HS-27A (cell line): ENCODE results near the gene EPN2.
"Not testable (repeated sequence)": the region's sequence is repeated elsewhere in the genome, so short reads cannot be mapped to it uniquely, and the experiment has no call there.

Experiments used
- DNase-seq: peaks from one replicate; pipeline ENCODE4 v3.0.0-alpha.2; 2012; ENCODE audit warnings: low read depth, missing footprints

The EPN2 gene

GRCh38 chr17:19268611-19269010 is 31.4 kb downstream of the EPN2 start:
- DNase-seq = no peak

GRCh38 chr17:19269106-19269505 is 31.9 kb downstream of the EPN2 start:
- DNase-seq = no peak

DNA sequence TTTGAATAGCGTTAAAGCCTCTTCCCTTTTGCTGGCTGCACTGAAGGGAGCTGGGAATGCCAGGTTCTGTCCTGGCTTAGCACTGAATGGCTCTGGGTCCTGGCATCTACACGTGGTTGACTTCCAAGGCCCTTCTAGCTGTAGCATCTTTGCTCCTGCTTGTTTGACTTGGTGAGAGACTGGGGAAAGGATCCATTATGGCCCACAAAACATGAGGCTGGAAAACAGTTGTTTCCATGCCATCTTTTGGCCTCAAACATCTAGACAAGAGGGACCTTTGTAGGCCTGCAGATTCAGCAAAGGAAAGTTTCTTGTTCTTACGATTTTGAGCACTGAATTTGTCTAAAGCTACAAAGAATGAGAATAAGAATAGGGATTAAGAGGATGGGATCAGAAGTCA is 32.5 kb downstream of the EPN2 start:
- no peak for DNase-seq

DNA sequence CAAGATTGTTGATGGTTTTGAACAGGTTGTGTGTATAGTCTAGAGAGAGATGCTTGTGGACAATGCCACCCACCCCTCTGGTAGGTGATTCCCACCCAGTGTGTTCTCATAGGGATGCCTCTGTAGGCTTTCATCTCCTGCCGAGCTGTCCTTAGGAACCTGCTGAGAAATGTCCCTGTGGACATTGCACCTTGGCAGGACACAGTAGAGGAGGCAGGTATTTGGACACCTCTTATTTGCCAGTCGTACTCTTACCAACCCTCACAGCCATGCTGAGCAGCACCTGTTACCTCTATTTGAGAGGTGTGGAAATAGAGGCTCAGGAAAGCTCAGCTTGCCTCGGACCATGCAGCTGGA is 33.2 kb downstream of the EPN2 start:
- no peak for DNase-seq

DNA sequence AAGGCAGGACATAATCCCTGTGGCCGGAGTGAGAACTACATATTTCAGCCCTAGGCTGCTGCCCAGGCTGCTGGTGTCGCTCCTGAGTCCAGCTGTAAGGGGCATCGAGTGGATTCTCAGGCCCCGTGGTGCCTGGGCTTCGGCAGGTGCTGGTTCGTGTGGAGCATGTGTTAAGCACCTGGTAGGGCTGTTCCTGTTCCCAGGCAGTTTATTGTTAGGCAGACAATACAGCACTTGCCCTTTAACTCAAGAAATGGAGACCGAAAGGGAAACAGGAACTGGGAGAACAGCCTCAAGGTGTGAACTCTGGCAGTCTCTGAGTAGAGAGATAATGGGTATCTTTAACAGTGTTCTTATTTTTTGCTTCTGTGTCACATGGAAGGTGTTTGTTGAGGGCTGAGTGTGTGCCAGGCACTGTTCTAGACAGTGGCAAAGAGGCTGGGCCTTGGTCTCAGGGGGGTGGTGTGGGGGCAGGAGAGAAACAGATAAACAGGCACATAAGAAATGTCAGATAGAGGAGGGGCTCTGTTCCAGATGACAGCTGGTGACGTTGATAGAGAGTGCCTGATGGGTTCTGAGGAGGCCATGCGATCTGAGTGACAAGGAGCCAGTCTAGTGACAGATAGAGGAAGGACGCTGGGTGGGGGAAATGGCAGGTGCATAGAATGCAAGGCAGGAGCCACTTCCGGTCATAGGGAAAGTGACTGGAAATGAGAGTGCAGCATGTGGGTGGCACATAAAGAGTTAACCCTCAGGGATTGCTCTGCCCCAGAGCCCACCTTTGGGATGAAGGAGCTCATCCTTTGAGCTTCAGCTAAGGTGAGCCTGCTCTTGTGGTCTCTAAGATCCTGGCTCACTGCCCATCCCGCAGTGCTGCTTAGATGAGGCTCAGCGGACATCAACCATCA is 33.8 kb downstream of the EPN2 start:
- DNase-seq = no peak

GRCh38 chr17:19271780-19272357 is 34.7 kb downstream of the EPN2 start:
- no peak for DNase-seq

DNA sequence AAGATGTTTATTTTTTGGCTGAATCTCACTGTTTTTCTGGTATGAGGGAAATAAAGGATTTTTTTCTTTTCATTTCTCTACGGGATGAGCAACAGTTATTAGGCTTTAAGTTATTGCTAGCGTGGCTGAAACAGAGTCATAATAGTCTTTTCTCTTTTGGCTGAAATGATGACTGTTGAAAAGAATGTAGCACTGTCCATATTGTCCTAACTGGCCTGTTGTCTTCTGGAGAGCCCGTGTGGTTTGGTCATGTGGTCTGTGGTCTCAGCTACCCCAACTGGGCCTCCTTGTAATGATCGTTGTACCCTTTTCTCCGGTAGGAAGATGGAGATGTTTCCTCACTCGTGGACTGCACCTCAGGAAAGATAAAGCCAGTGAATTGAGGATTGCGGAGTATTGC is 36.6 kb downstream of the EPN2 start:
- no peak for DNase-seq

GRCh38 chr17:19274893-19275292 is 37.7 kb downstream of the EPN2 start:
- DNase-seq = no peak

DNA sequence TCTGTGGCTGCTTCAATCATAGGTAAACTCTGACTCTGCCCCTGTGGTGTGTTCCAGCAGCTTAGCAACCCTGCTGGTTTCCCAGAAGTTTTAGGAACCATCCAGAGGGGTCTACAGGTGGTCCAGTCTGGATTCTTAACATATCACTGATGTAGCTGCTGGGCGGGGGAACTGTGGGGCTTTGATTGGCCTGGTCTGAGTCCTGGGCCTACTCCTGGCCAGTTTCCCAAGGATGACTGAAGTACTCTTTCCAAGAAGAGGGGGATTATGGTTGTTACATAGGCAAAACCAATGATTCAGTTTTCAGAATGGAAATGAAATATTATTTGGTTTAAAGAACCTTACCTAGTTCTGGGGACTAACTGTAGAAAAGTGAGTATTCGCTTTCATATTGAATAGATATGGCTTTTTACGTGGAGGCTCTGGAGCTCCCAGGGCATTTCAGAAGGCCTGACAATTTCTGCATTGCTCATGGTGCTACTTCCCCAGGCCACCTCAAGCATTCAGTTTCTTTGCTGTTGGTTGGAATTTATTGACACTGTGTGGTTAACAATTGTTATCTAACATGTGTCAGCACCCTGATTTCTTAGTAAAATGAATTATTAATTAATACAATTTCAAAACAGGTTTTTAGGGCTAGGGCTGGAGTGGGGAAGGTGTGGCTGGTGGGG is 38.4 kb downstream of the EPN2 start:
- DNase-seq = no peak

DNA sequence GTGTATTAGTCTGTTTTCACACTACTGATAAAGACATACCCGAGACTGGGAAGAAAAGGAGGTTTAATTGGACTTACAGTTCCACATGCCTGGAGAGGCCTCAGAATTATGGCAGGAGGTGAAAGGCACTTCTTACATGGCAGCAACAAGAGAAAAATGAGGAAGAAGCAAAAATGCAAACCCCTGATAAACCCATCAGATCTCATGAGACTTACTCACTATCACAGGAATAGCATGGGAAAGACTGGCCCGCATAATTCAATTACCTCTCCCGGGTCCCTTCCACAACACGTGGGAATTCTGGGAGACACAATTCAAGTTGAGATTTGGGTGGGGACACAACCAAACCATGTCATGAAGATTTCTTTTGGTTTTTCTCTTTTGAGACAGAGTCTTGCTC is 41.1 kb downstream of the EPN2 start:
- DNase-seq = not testable (repeated sequence)

DNA sequence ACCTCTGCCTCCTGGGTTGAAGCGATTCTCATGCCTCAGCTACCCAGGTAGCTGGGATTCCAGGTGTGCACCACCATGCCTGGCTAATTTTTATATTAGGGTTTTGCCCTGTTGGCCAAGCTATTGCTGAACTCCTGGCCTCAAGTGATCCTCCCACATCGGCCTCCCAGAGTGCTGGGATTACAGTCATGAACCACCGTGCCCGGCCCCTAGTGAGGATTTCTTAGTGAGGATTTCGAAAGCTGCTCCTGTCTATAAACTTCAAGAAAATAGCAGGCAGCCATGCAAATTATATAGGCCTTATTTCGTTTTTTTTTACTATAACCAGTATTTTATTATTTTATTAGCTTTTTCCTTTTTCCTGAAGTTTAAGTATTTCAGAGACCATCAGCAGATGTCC is 41.6 kb downstream of the EPN2 start:
- no peak for DNase-seq

DNA sequence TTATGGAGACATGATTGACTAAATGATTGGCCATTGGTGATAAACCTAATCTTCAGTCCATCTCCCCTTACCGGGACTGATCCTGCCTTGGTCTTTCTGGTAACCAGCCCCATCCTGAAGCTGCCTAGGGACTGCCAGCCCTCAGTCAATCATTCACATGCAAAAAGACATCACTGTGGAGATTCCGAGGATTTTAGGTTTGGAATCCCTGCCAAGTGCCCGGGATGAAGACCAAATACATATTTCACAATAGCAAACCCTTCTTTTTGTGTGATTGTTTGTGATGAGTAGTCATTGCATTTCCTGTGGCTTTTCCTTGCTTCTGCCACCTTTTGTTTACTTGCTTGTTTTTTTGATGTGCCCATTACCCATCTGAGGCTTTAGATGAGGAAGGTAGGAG is 44.0 kb downstream of the EPN2 start:
- no peak for DNase-seq

- no peak for DNase-seq
These were observed 47.1 kb downstream of the EPN2 start for GRCh38 chr17:19284005-19284959.

DNA sequence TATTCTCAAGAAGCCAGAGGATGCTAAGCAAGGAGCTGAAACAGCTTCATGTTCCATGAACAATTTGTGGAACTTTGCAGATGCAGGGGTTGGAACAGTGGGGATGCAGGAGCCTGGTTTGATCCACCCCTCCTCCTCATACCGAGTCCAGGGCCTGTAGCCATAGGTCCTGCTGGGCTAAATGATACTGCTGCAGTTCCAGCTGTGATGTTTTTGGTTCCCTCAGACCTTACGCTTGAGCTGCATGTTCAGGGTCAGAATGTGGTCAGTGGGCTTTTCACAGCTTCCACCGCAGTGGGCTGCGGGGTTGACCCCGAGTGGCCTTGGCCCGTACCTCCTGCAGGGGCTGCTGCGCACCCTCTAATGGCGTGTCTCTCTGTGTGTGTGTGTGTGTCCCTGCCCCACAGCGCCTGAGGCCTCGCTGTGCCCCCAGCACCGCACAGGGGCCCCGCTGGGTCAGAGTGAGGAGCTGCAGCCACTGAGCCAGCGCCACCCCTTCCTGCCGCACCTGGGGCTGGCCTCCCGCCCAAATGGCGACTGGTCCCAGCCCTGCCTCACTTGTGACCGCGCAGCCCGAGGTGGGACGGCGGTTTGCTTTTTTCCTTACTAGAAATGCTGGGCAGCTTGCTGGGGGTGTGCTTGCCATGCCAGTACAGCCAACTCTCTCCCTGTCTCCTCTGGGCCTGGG is 48.2 kb downstream of the EPN2 start:
- no peak for DNase-seq

- DNase-seq = no peak
These were observed 49.7 kb downstream of the EPN2 start for GRCh38 chr17:19286751-19287341.

GRCh38 chr17:19287651-19288050 is 50.5 kb downstream of the EPN2 start:
- no peak for DNase-seq

DNA sequence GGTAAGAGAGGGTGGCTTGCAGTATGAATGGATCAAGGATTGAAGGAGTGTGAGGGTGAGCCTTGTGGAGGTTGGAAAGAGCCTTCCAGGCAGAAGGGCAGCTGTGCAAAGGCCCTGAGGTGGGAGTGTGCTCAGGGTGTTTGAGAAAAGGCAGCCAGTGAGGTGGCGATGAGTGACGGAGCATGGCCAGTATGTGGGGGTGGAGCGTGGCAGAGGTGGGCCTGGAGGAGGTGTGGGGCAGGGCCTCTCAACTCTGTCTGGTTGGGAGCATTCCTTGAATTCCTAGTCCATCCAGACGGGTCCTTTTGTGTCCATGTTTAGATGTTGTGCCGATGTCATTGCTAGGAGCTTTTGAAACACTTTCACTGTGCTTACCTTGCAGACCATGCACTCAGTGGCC is 51.3 kb downstream of the EPN2 start:
- no peak for DNase-seq

DNA sequence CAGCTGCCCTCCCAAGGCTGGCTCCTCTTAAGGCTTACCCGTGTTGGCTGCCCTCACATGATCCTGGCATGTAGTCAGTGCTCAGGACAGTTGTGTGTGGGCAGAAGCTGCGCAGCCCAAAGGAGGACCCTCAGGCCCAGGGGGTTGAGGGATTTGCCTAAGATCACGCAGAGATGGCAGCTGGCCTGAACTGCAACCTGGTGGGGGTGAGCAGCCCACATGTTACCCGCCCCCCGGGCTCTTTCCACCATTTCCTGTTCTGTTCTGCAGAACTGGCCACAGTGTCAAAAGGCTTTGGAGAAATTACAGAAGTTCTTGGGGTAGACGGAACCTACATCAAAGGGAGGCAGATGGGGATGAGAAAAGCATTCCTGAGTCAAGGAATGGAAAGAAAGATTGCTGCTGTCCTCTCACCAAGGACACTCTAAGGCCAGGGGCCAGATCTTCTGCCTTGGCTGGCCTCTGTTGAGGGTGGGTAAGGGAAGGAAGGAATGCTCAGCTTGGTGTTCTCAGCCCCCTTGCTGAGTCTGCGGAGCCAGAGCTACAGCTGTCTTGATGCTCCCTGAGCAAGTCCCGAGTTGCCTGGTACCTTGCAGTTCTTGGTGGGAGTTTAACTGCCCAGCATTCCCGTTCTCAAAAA is 53.0 kb downstream of the EPN2 start:
- DNase-seq = no peak

DNA sequence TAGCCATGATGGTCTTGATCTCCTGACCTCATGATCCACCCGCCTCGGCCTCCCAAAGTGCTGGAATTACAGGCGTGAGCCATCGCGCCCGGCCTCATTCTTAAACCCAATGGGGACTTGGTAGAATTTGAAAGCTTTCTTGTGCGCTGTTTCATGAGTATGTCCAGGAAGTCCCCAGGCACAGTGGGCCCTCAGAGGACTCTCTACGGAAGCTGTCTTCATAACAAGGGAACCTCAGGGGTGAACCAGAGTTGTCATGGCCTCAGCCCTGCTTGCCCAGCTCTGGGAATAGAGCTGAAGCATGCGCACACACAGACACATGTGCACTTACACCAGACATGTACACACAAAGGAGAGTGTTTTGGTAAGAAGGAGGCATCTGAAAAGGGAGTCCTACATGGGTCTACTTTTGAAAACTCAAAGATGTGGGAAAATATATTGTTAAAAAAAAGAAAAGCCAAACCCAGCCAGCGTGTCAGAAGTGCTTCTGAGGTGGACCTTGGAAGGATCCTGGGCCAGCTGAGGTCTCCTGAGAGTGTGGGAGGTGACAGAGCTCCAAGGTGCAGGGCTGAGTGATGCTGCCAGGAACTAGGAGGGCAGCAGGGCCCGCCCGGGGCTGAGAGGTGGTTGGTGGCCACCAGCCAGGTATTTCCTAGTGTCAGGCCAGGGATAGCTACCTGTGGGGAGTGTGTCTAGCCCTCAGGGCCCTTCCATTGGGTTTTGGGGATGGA is 54.6 kb downstream of the EPN2 start:
- no peak for DNase-seq

- no peak for DNase-seq
These were observed 55.2 kb downstream of the EPN2 start for GRCh38 chr17:19292377-19292711.
